IMR-90 (cell line): ENCODE measurements around the gene USP12. TPM values are rescaled to one million over a fixed set of nuclear protein-coding genes. Genes with fewer than 3 reads are reported as not detected.

ENCODE experiments used
- ATAC-seq: fragments of 200-7000 bp; cut with Tn5 transposase; 2 replicates; pipeline ENCODE4 v1.9.1; 2020; ENCODE audit warnings: low read depth, mild to moderate bottlenecking, moderate library complexity
- BruUV-seq: library from RNA; stranded (reverse); fragments of 400-500 nt; replicated peaks from 2 replicates; lab custom pipeline; 2021; lab: Mats Ljungman, UMichigan
- CTCF ChIA-PET: fragments of 300-600 bp; formaldehyde crosslinking; extraction: SDS; loops from one replicate; lab custom pipeline; 2021; ENCODE audit warnings: antibody characterized with exemption; lab: Yijun Ruan, JAX
- POLR2A ChIA-PET: fragments of 300-600 bp; sonication (Branson Sonifier 250); formaldehyde crosslinking; loops from one replicate; lab custom pipeline; 2022; ENCODE audit warnings: antibody characterized with exemption; ENCODE audit not compliant: unreplicated experiment; lab: Charles Lee
- DNase-seq: peaks from one replicate; pipeline ENCODE4 v3.0.0; 2013
- H2AFZ ChIP-seq: replicated peaks from 2 replicates; pipeline ENCODE3; 2013; ENCODE audit warnings: low read length, mild to moderate bottlenecking; ENCODE audit not compliant: poor library complexity
- H2AK5ac ChIP-seq: 2 replicates; pipeline ENCODE4 v1.6.1; 2013; ENCODE audit warnings: low read depth, low read length, inconsistent platforms
- H2AK9ac ChIP-seq: replicated peaks from 2 replicates; pipeline ENCODE3; 2013; ENCODE audit warnings: mild to moderate bottlenecking, low read depth, low read length, moderate library complexity; ENCODE audit not compliant: poor library complexity
- H2BK120ac ChIP-seq: 2 replicates; pipeline ENCODE4 v1.6.1; 2013; ENCODE audit warnings: low read depth, low read length, inconsistent platforms
- H2BK15ac ChIP-seq: 3 replicates; pipeline ENCODE4 v1.6.1; 2013; ENCODE audit warnings: low read depth, low read length, inconsistent platforms
- H2BK20ac ChIP-seq: 2 replicates; pipeline ENCODE4 v1.6.1; 2013; ENCODE audit warnings: low read depth, mild to moderate bottlenecking, inconsistent platforms, low read length, moderate library complexity
- H2BK5ac ChIP-seq: 2 replicates; pipeline ENCODE4 v1.6.1; 2013; ENCODE audit warnings: mild to moderate bottlenecking, low read depth, low read length, inconsistent platforms; ENCODE audit not compliant: poor library complexity, severe bottlenecking
- H3K14ac ChIP-seq: replicated peaks from 2 replicates; pipeline ENCODE4 v1.6.1; 2013; ENCODE audit warnings: low read depth, low read length, inconsistent platforms
- H3K18ac ChIP-seq: 2 replicates; pipeline ENCODE4 v1.6.1; 2013; ENCODE audit warnings: low read depth, low read length, control low read depth
- H3K23ac ChIP-seq: 2 replicates; pipeline ENCODE4 v1.6.1; 2013; ENCODE audit warnings: low read depth, low read length, inconsistent platforms
- H3K27ac ChIP-seq: 2 replicates; pipeline ENCODE4 v1.5.1; 2013; ENCODE audit warnings: mild to moderate bottlenecking, control low read depth, low read length; ENCODE audit not compliant: insufficient read depth
- H3K27me3 ChIP-seq: 2 replicates; pipeline ENCODE4 v1.6.1; 2013; ENCODE audit warnings: low read length; ENCODE audit not compliant: control insufficient read depth, insufficient read depth
- H3K36me3 ChIP-seq: 2 replicates; pipeline ENCODE4 v1.6.1; 2013; ENCODE audit warnings: low read length, mixed read lengths; ENCODE audit not compliant: control insufficient read depth, insufficient read depth
- H3K4ac ChIP-seq: 2 replicates; pipeline ENCODE4 v1.6.1; 2013; ENCODE audit warnings: low read depth, low read length, inconsistent platforms
- H3K4me1 ChIP-seq: 2 replicates; pipeline ENCODE4 v1.6.1; 2013; ENCODE audit warnings: low read length, mixed read lengths; ENCODE audit not compliant: control insufficient read depth, insufficient read depth
- H3K4me2 ChIP-seq: 2 replicates; pipeline ENCODE4 v1.6.1; 2013; ENCODE audit warnings: low read depth, mild to moderate bottlenecking, control low read depth, low read length, moderate library complexity
- H3K4me3 ChIP-seq: 2 replicates; pipeline ENCODE4 v1.5.1; 2013; ENCODE audit warnings: low read depth, mild to moderate bottlenecking, control low read depth, low read length, moderate library complexity; ENCODE audit not compliant: insufficient read depth
- H3K56ac ChIP-seq: 2 replicates; pipeline ENCODE4 v1.6.1; 2013; ENCODE audit warnings: low read length, inconsistent platforms; ENCODE audit not compliant: insufficient read depth; ENCODE audit errors: extremely low read depth
- H3K79me1 ChIP-seq, 2 experiments: 2 replicates each; pipeline ENCODE4 v1.6.1; 2013; ENCODE audit warnings: low read length in 2 of 2, inconsistent platforms in 1 of 2, low read depth in 1 of 2
- H3K9ac ChIP-seq: 2 replicates; pipeline ENCODE4 v1.6.1; 2013; ENCODE audit warnings: low read depth, low read length, control low read depth
- H3K9me1 ChIP-seq: 2 replicates; pipeline ENCODE4 v1.6.1; 2013; ENCODE audit warnings: low read length, inconsistent platforms; ENCODE audit not compliant: insufficient read depth
- H3K9me3 ChIP-seq: 2 replicates; pipeline ENCODE4 v1.6.1; 2013; ENCODE audit warnings: low read length; ENCODE audit not compliant: control insufficient read depth, insufficient read depth
- H4K20me1 ChIP-seq: 2 replicates; pipeline ENCODE4 v1.6.1; 2013; ENCODE audit warnings: low read length, inconsistent platforms; ENCODE audit not compliant: insufficient read depth
- H4K5ac ChIP-seq: 2 replicates; pipeline ENCODE4 v1.6.1; 2013; ENCODE audit warnings: mild to moderate bottlenecking, low read depth, low read length, control low read depth
- H4K8ac ChIP-seq, 2 experiments: 2 replicates each; pipeline ENCODE4 v1.6.1; 2013; ENCODE audit warnings: low read depth in 2 of 2, low read length in 2 of 2, control low read depth in 1 of 2, inconsistent platforms in 1 of 2
- H4K91ac ChIP-seq: 2 replicates; pipeline ENCODE4 v1.6.1; 2013; ENCODE audit warnings: low read depth, low read length, inconsistent platforms; ENCODE audit not compliant: insufficient read depth
- BHLHE40 ChIP-seq: fragments of 150-350 bp; IDR thresholded peaks from 2 replicates; pipeline ENCODE4 v1.6.1; 2016; ENCODE audit warnings: mild to moderate bottlenecking, low read depth, low read length
- CEBPB ChIP-seq: IDR thresholded peaks from 2 replicates; pipeline ENCODE4 v1.6.1; 2012; ENCODE audit warnings: low read depth, low read length, improper control_type of control experiment
- CHD1 ChIP-seq: IDR thresholded peaks from 2 replicates; pipeline ENCODE4 v1.6.1; 2012; ENCODE audit warnings: low read depth, low read length, improper control_type of control experiment
- FOS ChIP-seq: fragments of 150-350 bp; IDR thresholded peaks from 2 replicates; pipeline ENCODE4 v1.6.1; 2016; ENCODE audit warnings: low read depth, low read length
- MAFK ChIP-seq: IDR thresholded peaks from 2 replicates; pipeline ENCODE4 v1.6.1; 2012; ENCODE audit warnings: low read depth, low read length, improper control_type of control experiment
- MAZ ChIP-seq: IDR thresholded peaks from 2 replicates; pipeline ENCODE4 v1.6.1; 2012; ENCODE audit warnings: low read depth, mild to moderate bottlenecking, low read length, improper control_type of control experiment, moderate library complexity, borderline replicate concordance
- MXI1 ChIP-seq: IDR thresholded peaks from 2 replicates; pipeline ENCODE4 v1.6.1; 2012; ENCODE audit warnings: low read depth, mild to moderate bottlenecking, low read length, moderate library complexity, borderline replicate concordance
- NFE2L2 ChIP-seq: fragments of 150-350 bp; IDR thresholded peaks from 2 replicates; pipeline ENCODE4 v1.6.1; 2016; ENCODE audit warnings: low read depth, mild to moderate bottlenecking, low read length
- POLR2A ChIP-seq: IDR thresholded peaks from 2 replicates; pipeline ENCODE4 v1.6.1; 2012; ENCODE audit warnings: mild to moderate bottlenecking, low read depth, low read length
- RCOR1 ChIP-seq: IDR thresholded peaks from 2 replicates; pipeline ENCODE4 v1.6.1; 2012; ENCODE audit warnings: mild to moderate bottlenecking, low read length, improper control_type of control experiment; ENCODE audit not compliant: insufficient replicate concordance
- RFX5 ChIP-seq: IDR thresholded peaks from 2 replicates; pipeline ENCODE4 v1.8.0; 2012; ENCODE audit warnings: low read depth, mild to moderate bottlenecking, low read length, moderate library complexity
- SMC3 ChIP-seq: fragments of 150-350 bp; IDR thresholded peaks from 2 replicates; pipeline ENCODE4 v1.6.1; 2016; ENCODE audit warnings: low read depth, mild to moderate bottlenecking, antibody characterized with exemption, low read length, moderate library complexity
- WGBS, 2 experiments: methylation state at CpG; one replicate each; pipeline versions ENCODE4 v1.1.5 to v1.1.7; 2013; ENCODE audit warnings: missing lambda C conversion rate in 2 of 2; ENCODE audit not compliant: insufficient read length in 1 of 2; ENCODE audit errors: extremely low coverage in 2 of 2; 5-methylcytosine and 5-hydroxymethylcytosine counted together
- dilution Hi-C: fragments of 300-500 bp; cut with HindIII; formaldehyde crosslinking; loops from one replicate; pipeline ENCODE4 v1.14.3; 2018; ENCODE audit warnings: low sequenced_read_pairs; ENCODE audit not compliant: unreplicated experiment
- in situ Hi-C: fragments of 300-500 bp; cut with MboI; formaldehyde crosslinking; loops from 3 replicates; pipeline ENCODE4 v1.14.3; 2019; ENCODE audit warnings: low sequenced_read_pairs, inconsistent platforms, mixed read lengths
- intact Hi-C: fragments of 100-400 bp; cut with micrococcal nuclease; formaldehyde crosslinking; loops from 2 replicates; pipeline ENCODE4 v1.10.0; 2022
- polyA plus RNA-seq, 3 experiments: library from polyadenylated mRNA; depleted of rRNA; stranded (reverse); fragments of >200 nt; gene quantifications; 2 replicates each; pipeline ENCODE4 v1.2.3, GENCODE V29; 2012; ENCODE audit warnings: low replicate concordance in 1 of 3
- total RNA-seq: library from RNA; depleted of rRNA; stranded (reverse); fragments of >200 nt; gene quantifications from 2 replicates; pipeline ENCODE4 v1.2.3, GENCODE V29; 2012
- TF ChIP-seq, protein P1 (sequence below): fragments of 150-350 bp; IDR thresholded peaks from 2 replicates; pipeline ENCODE4 v1.6.1; 2016; ENCODE audit warnings: low read depth, mild to moderate bottlenecking, low read length, moderate library complexity, borderline replicate concordance
- TF ChIP-seq, protein P2 (sequence below): conservative IDR thresholded peaks from 2 replicates; pipeline ENCODE4 v1.5.1; 2012; ENCODE audit warnings: mild to moderate bottlenecking, low read depth, low read length, improper control_type of control experiment
- TF ChIP-seq, protein P3 (sequence below): fragments of 150-350 bp; IDR thresholded peaks from 2 replicates; pipeline ENCODE4 v1.6.1; 2017; ENCODE audit warnings: mild to moderate bottlenecking, antibody characterized with exemption, low read length, low read depth

USP12 gene
- total and polyA plus RNA-seq, 2 of the 4 experiments (the other 2 are of a cell fraction) = 11.8 to 16.5 TPM

DNA sequence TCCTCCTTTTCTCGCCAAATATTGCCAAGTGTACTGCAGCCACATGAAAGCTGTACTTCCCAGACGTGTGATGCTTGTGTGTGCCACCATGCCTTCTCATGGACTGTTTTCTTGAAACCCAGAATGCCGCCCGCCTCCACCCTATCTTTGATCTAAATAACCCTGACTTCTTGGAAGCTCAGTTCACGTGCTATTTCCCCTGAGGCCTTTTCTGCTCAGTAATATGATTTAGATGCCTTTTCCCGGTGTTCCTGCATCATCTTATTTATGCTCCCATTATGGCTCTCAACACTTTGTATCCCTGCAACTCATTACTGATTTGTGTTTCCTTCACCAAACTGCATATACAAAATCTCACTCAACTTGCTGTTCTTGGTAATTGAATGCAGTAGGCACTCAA is 116.1 kb downstream of the USP12 start:
- Histone ChIP-seq H3K27me3 (no peaks in the 10 kb centered on the region), H2BK120ac (no peak overlapping the region), H3K9me1 (peaks cover 23% of the 10 kb centered on the region), H3K23ac (no peak overlapping the region), H4K8ac (no peak overlapping the region), H2AK5ac (no peak overlapping the region), H3K18ac (no peak overlapping the region), H2BK15ac (no peak overlapping the region), H3K4me2 (no peak overlapping the region), H4K91ac (no peak overlapping the region), H4K20me1 (no peaks in the 10 kb centered on the region), H2AK9ac (no peak overlapping the region), H3K79me1 (peaks cover 0 to 6% of the 10 kb centered on the region in 2 experiments; a peak in 2 of 4 replicates), H3K36me3 (no peaks in the 10 kb centered on the region), H2BK5ac (no peak overlapping the region), H4K5ac (no peak overlapping the region), H3K27ac (no peak overlapping the region), H3K4me3 (no peak overlapping the region), H3K4me1 (peaks cover 16% of the 10 kb centered on the region), H2AFZ (no peak overlapping the region), H2BK20ac (no peak overlapping the region), H3K9me3 (peaks cover 3% of the 10 kb centered on the region; the same call in 1 of the 2 replicates), H3K56ac (no peak overlapping the region), H3K14ac (no peak overlapping the region), H3K9ac (no peak overlapping the region), H3K4ac (no peak overlapping the region)
- intact Hi-C loops (no loop called here), in situ Hi-C loops (no loop called here), dilution Hi-C loops (no loop called here)
- ATAC-seq = no peak
- WGBS, 2 experiments = 91% methylated on average over 4 of the region's 6 CpGs; no CpG with 5 or more reads in 1 of the 2 experiments
- CTCF ChIA-PET = no interaction called here
- BruUV-seq = no TSS peak
- DNase-seq = no peak
- no peak for TF ChIP-seq POLR2A
- TF ChIP-seq, protein P1, sequence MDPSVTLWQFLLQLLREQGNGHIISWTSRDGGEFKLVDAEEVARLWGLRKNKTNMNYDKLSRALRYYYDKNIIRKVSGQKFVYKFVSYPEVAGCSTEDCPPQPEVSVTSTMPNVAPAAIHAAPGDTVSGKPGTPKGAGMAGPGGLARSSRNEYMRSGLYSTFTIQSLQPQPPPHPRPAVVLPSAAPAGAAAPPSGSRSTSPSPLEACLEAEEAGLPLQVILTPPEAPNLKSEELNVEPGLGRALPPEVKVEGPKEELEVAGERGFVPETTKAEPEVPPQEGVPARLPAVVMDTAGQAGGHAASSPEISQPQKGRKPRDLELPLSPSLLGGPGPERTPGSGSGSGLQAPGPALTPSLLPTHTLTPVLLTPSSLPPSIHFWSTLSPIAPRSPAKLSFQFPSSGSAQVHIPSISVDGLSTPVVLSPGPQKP = no peak
- no peak for TF ChIP-seq MAZ
- TF ChIP-seq MXI1 = no peak
- TF ChIP-seq RFX5 = no peak
- no peak for TF ChIP-seq SMC3
- no peak for TF ChIP-seq CHD1
- TF ChIP-seq, protein P2, sequence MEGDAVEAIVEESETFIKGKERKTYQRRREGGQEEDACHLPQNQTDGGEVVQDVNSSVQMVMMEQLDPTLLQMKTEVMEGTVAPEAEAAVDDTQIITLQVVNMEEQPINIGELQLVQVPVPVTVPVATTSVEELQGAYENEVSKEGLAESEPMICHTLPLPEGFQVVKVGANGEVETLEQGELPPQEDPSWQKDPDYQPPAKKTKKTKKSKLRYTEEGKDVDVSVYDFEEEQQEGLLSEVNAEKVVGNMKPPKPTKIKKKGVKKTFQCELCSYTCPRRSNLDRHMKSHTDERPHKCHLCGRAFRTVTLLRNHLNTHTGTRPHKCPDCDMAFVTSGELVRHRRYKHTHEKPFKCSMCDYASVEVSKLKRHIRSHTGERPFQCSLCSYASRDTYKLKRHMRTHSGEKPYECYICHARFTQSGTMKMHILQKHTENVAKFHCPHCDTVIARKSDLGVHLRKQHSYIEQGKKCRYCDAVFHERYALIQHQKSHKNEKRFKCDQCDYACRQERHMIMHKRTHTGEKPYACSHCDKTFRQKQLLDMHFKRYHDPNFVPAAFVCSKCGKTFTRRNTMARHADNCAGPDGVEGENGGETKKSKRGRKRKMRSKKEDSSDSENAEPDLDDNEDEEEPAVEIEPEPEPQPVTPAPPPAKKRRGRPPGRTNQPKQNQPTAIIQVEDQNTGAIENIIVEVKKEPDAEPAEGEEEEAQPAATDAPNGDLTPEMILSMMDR = no peak
- no peak for TF ChIP-seq NFE2L2
- TF ChIP-seq CEBPB = no peak
- no peak for TF ChIP-seq BHLHE40
- TF ChIP-seq, protein P3, sequence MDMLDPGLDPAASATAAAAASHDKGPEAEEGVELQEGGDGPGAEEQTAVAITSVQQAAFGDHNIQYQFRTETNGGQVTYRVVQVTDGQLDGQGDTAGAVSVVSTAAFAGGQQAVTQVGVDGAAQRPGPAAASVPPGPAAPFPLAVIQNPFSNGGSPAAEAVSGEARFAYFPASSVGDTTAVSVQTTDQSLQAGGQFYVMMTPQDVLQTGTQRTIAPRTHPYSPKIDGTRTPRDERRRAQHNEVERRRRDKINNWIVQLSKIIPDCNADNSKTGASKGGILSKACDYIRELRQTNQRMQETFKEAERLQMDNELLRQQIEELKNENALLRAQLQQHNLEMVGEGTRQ = no peak
- TF ChIP-seq FOS = no peak
- no peak for TF ChIP-seq MAFK
- no peak for TF ChIP-seq RCOR1
- POLR2A ChIA-PET = no interaction called here
